WERI-Rb-1 (cell line): ENCODE results near the gene ARPC1A.

Experiments used
- DNase-seq: peaks from one replicate; pipeline ENCODE4 v3.0.0-alpha.2; 2020
- H3K27ac ChIP-seq: fragments of 250-450 bp; sonication (Bioruptor Pico); 2 replicates; pipeline ENCODE4 v1.5.1; 2020; ENCODE audit warnings: mild to moderate bottlenecking, moderate library complexity
- H3K27me3 ChIP-seq: fragments of 250-450 bp; sonication (Bioruptor Pico); 2 replicates; pipeline ENCODE4 v1.5.1; 2021; ENCODE audit warnings: mild to moderate bottlenecking, low read depth, moderate library complexity; ENCODE audit not compliant: insufficient read depth, severe bottlenecking
- H3K36me3 ChIP-seq: fragments of 250-450 bp; sonication (Bioruptor Pico); 2 replicates; pipeline ENCODE4 v1.5.1; 2020; ENCODE audit warnings: mild to moderate bottlenecking, moderate library complexity
- H3K4me3 ChIP-seq: 2 replicates; pipeline ENCODE4 v1.5.1; 2011; ENCODE audit warnings: low read depth, mild to moderate bottlenecking, control low read depth, low read length
- H3K9me3 ChIP-seq: fragments of 250-450 bp; sonication (Bioruptor Pico); 2 replicates; pipeline ENCODE4 v1.5.1; 2021; ENCODE audit warnings: mild to moderate bottlenecking, moderate library complexity; ENCODE audit not compliant: severe bottlenecking
- TF ChIP-seq, protein P1 (sequence below): IDR thresholded peaks from 2 replicates; pipeline ENCODE4 v1.5.1; 2011; ENCODE audit warnings: low read depth, mild to moderate bottlenecking, control low read depth, inconsistent platforms, low read length

ARPC1A gene

DNA sequence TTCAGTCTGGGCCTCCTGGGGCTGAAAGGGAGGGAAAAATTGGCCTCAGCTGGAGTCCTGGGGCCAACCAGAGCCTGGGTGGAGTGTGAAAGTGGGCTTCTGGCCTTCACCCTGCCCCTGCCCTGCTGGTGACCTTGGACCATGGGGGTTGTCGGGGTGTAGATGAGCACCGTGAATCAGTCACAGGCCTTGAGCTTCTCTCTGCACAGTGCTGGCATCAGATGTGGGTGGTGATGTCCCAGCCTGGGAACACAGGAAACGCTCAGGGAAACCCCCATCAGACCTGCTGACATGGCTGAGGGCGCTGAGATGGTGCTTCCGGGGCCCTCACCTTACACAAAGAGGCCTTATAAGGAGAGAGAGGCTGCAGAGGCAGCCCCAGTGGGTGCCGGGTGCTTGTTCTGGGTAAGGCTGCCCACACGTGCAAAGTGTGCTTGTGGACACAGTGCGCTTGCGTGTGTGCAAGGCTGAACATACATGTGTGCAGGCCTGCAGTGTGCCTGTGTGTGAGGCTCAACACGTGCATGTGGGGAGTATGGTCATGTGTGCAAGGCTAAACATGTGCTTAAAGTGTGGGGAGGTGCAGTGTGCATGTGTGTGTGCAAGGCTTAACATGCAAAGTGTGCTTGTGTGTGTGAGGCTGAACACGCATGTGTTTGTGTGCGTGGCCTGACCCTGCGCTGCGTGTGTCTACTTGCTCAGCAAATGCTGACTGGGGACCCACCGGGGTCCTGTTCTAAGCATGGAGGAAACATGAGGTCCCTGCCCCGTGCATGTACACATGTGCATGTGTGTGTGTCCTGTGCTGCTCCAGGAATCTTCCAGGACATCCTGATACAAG lies 55.3 kb downstream of the ARPC1A start:
- no peaks in the 10 kb centered on the region for H3K36me3 ChIP-seq
- H3K27me3 ChIP-seq, result no peaks in the 10 kb centered on the region
- TF ChIP-seq, protein P1, sequence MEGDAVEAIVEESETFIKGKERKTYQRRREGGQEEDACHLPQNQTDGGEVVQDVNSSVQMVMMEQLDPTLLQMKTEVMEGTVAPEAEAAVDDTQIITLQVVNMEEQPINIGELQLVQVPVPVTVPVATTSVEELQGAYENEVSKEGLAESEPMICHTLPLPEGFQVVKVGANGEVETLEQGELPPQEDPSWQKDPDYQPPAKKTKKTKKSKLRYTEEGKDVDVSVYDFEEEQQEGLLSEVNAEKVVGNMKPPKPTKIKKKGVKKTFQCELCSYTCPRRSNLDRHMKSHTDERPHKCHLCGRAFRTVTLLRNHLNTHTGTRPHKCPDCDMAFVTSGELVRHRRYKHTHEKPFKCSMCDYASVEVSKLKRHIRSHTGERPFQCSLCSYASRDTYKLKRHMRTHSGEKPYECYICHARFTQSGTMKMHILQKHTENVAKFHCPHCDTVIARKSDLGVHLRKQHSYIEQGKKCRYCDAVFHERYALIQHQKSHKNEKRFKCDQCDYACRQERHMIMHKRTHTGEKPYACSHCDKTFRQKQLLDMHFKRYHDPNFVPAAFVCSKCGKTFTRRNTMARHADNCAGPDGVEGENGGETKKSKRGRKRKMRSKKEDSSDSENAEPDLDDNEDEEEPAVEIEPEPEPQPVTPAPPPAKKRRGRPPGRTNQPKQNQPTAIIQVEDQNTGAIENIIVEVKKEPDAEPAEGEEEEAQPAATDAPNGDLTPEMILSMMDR, result no peak
- no peak for DNase-seq
- no peak overlapping the region for H3K27ac ChIP-seq
- no peak overlapping the region for H3K4me3 ChIP-seq
- no peaks in the 10 kb centered on the region for H3K9me3 ChIP-seq

DNA sequence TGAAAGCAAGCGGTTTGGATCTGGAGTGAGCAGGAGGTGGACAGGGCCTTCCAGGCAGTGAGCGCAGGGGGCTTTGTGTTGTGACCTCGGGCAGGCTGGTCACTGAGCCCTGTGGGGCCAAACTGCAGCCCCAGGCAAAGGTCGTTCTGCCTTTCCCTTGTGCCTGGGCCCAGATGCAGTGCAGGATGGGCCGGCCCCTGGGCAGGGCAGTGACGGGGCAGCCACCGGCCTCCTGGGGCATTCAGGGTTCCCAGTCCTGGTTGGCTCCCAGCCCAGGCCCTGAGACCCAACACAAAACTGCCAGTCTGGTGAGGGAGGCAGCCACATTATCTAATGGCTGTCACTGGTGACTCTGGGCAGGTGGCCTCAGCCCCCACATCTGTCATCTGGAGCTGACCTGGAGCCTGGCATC lies 56.0 kb downstream of the ARPC1A start:
- Histone ChIP-seq H3K9me3 (no peaks in the 10 kb centered on the region), H3K27me3 (no peaks in the 10 kb centered on the region), H3K27ac (no peak overlapping the region), H3K36me3 (0 out of 2 replicates have a peak, but pooled peaks cover 2% of the 10 kb centered on the region), H3K4me3 (no peak overlapping the region)
- TF ChIP-seq, protein P1, result no peak
- DNase-seq, result no peak

DNA sequence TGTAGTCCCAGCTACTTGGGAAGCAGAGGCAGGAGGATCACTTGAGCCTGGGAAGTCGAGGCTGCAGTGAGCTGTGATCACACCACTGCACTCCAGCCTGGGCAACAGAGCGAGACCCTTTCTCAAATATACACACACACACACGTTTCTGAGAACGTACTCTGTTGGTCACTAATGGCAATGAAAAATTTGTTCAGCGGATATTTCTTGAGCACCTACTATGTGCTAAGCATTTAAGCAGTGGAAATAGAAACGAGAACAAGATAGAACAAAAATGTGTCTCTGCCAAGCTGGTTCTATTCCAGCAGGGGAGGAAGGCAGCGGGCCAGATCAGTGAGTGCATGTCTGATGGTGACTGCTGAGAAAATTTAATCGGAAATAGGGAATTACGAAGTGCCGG lies 57.5 kb downstream of the ARPC1A start:
- no peaks in the 10 kb centered on the region for H3K27me3 ChIP-seq
- no peak overlapping the region for H3K4me3 ChIP-seq
- no peak overlapping the region for H3K27ac ChIP-seq
- no peak for DNase-seq
- TF ChIP-seq, protein P1, result no peak
- H3K9me3 ChIP-seq, result no peaks in the 10 kb centered on the region
- H3K36me3 ChIP-seq, result 0 out of 2 replicates have a peak, but pooled peaks cover 5% of the 10 kb centered on the region

DNA sequence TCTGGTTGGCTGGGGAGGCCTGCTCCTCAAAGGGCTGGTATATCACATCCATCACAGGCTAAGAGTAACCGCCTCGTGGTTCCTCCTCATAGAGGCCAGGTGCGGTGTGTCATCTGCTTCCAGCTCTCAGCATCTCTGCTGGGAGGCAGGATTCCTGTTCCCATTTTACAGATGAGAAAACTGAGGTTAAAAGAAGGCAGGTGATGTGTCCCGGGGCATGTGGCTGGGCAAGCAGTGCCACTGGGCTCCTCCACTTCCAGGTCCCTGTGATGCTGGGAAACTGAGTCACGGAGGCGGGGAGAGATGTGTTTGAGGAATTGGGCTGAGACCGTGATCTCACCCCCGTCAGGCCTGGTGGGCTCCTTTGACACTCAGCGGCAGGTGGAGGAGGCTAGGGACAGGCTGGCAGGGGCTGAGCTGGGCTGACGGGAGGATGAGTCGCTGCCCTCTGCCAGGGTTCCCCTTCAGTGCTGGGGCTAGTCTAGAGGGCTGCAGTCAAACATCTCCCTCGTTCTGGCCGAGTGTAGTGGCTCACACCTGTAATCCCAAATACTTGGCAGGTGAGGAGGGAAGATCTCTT lies 58.2 kb downstream of the ARPC1A start:
- H3K9me3 ChIP-seq, result no peaks in the 10 kb centered on the region
- H3K4me3 ChIP-seq, result no peak overlapping the region
- 0 out of 2 replicates have a peak, but pooled peaks cover 5% of the 10 kb centered on the region for H3K36me3 ChIP-seq
- H3K27ac ChIP-seq, result no peak overlapping the region
- DNase-seq, result no peak
- TF ChIP-seq, protein P1, result no peak
- H3K27me3 ChIP-seq, result no peaks in the 10 kb centered on the region

DNA sequence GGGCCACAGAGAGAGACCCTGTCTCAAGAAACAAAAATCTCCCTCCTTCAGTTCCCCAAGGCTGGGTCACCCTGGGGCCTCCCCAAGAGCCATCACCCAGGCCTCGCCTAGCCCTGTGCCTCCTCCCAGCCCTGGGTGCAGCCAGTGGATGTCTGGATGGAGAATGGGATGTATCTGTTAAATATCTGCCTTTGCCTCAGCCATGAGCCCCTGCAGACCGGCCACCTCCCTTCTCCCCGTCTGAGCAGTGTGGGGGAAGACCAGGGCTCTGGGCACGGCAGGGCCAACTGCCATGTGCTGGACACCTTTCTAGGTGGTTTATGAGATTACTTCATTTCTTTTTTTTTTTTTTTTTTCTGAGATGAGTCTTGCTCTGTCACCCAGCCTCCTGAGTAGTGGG lies 58.8 kb downstream of the ARPC1A start:
- H3K9me3 ChIP-seq, result no peaks in the 10 kb centered on the region
- TF ChIP-seq, protein P1, result no peak
- peaks cover 7% of the 10 kb centered on the region; the same call in 1 of the 2 replicates for H3K36me3 ChIP-seq
- no peak for DNase-seq
- H3K4me3 ChIP-seq, result no peak overlapping the region
- H3K27ac ChIP-seq, result no peak overlapping the region
- no peaks in the 10 kb centered on the region for H3K27me3 ChIP-seq
